Stimulated activated CD4-positive, alpha-beta T cell treated with anti-CD3 and anti-CD28 coated beads, TNF-alpha, amount 100 ng/mL, for 4 hours (primary cell): ENCODE data around the gene PMFBP1.
"Not testable (repeated sequence)": the region's sequence is repeated elsewhere in the genome, so short reads cannot be mapped to it uniquely, and the experiment has no call there.

Source experiments
- DNase-seq, 3 experiments: peaks; one replicate each; pipeline ENCODE4 v3.0.0-alpha.2; 2020; ENCODE audit warnings: low read depth in 3 of 3

PMFBP1 gene

DNA sequence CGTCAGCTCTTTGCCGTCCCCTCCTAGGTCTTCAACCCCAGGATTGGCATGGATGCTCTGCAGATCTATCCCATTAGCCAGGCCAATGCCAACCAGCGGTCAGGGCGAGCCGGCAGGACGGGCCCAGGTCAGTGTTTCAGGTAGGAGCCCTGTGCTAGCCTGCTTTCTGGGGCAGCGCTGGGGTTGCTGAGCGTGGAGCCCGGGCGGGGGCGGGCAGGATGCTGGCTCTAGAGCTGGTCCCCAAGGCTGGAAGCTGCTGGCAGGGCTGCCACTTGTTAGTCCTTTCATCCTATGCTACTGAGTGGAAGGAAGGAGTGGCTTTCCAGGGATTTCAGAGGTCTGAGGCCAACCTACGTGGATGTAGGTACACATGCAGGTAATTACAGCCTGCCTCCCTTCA lies 66.0 kb downstream of the PMFBP1 start:
- DNase-seq = no peak

DNA sequence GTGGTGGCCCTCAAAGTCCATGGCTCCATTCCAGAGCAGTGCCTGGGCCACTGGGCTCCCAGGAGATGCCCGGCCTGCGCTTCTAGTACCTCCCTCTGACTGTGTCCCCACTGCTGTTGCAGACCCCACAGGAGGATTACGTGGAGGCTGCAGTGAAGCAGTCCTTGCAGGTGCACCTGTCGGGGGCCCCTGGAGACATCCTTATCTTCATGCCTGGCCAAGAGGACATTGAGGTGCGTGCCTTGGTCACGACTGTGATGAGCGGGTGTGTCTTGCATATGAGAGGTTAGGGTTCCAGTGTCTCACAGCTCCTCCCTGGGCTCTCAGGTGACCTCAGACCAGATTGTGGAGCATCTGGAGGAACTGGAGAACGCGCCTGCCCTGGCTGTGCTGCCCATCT lies 67.0 kb downstream of the PMFBP1 start:
- no peak for DNase-seq

DNA sequence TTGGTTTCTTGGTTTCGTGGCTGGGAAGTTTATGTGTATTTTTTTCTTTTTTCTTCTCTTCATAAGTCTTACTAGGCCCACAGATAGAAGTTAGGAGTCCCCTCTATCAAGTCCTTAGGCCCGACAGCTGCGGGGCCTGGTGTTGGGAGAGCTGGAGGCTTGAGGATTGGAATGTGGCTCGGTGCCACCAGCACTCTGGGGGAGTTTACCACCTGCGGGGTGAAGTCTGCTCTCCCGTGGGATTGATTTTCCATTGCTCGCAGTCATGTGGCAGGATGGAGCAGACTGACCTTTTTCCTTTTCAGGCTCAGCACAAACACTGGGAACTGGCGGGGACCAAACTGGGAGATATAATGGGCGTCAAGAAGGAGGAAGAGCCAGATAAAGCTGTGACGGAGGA lies 70.8 kb downstream of the PMFBP1 start:
- DNase-seq = no peak

DNA sequence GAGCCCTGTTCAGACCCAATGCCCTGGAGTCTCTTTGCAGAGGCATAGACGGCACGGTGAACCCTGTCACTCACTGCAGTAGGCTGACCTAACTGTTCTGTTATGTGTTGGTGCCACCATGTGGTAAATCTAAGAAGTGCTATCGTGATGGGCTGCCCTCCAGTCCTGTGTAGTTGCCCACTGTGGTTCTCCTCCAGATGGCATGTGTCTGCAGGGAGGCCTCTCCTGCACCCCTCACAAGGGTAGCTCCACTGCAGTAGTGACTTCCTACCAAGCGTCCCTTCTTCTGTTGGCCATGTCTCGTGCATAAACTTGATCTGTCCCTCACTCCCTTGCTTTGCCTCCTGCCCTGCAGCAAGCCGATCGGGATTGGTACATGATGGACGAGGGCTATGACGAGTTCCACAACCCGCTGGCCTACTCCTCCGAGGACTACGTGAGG lies 72.6 kb downstream of the PMFBP1 start:
- peak in 2 of 3 experiments; percentile 5 to 7 for DNase-seq

DNA sequence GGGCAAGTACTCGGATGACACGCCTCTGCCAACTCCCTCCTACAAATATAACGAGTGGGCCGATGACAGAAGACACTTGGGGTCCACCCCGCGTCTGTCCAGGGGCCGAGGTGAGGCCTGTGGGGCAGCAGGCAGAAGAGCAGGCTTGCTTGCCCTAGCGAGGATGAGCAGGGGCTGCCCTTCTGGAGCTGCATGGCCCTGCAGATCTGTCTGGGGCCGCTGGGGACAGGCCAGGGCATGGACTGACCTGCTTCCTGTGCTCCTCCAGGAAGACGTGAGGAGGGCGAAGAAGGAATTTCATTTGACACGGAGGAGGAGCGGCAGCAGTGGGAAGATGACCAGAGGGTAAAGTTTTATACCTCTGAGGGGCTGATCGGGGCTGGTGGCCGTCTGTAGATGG lies 73.0 kb downstream of the PMFBP1 start:
- no peak for DNase-seq

DNA sequence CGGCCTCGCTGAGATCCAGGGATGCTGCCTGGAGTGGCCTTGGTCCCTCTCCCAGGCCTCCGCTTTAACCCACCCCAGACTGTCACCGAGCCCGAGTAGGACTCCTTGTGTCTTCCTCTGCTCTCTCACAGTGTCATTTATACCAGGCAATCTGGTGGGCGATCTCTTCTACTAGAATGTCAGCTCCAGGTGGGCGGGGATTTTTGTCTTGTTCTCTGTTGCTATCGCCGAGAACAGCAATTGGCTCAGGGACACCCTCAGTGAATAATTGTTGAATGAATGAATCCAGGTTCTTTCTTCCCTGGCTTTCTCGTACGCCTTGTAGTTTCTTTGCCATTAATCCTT lies 77.7 kb downstream of the PMFBP1 start:
- peak in 2 of 3 experiments; percentile 38 to 41 for DNase-seq

DNA sequence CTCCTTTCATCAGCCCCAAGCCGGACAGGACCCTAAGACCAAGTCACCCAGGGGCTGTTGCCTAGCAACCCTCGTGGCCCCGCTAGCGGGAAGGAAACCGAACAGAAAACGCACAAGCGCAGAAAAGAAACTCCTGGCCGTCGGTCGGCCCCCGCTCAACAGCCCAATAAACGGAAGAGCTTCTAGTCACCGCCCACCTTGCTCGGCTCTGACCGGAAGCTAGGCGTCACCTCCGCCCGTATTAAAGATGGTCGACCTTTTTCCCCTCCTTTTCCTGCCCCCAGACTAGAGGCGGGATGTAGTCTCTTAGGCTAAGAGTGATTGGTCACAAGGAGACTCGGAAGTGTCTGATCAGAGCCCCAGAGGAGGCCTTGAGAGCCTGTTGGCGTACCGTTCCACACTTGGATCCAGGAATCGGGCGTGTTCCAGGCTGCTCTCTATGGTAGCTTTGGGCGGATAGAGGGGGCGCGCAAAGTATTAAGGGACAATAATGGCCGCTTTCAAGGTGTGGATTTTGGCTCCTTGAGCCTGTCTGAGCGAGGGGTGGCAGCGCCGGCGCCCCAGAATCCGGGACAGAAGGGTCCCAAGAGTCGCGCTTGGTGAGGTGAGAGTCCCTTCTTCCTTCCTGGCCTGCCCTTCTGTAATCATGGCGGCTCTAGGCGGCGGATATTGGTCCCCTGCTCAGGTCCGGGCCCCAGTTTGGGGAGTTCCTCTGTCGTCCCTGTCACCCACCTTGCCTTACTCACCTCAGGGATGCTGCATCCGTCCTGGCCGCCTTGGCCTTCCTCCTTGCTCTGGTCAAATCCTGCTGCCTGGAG lies 78.3 kb downstream of the PMFBP1 start, which contains the start of the genes DHX38 and TXNL4B:
DHX38 (plus strand) TSS at position 400 of the 818 bp plus-strand sequence. CDS start 2,311 bp downstream, outside the sequence.
TXNL4B (minus strand) TSS at position 173 of the 818 bp plus-strand sequence. CDS start 2,871 bp downstream, outside the sequence.
- peak; percentile 59 to 83 (median 82) for DNase-seq

DNA sequence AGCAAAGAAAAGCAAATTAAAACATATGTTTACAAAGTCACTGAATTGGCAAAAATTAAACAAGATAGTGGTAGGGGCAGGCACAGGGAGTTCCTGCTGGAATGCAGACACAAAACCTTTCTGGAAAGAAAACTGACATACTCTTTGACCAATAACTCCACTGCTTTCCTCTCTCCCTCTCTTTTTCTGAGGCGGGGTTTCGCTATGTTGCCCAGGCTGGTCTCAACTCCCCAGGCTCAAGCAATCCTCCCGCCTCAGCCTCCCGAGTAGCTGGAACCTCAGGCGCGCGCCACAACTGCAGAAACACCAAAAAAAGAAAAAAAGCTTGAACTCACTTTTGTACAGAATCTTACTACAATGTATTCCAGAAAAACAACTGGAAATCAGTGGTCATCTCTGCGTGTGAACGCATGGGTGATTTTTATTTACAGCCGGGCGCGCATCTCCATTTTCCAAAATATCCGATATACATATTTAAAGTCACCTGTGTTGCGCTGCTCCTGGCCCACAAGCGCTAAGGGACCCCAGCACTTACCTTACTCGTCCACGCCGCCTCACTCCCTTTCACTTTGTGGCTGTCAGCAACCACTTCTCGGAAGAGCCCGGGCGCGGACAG lies 79.0 kb downstream of the PMFBP1 start:
- DNase-seq = no peak

DNA sequence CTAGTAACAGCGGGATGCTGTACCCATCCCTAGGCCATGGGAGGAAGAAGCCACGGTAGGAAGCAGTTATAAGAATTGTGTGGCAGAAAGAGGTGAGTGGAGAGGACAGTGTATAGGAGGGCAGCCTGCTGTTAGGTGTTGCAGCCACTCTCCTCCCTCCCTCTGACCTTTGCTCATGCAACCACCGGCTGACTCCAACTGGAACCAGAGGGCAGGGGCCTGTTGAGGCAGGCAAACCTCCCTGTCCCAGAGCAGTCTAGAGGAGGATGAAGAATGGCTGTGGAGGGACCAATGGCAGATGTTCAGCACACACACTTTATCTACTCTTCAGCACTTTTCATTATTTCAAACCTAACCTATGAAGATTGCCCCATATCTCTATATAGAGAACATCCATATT lies 80.7 kb downstream of the PMFBP1 start:
- no peak for DNase-seq

DNA sequence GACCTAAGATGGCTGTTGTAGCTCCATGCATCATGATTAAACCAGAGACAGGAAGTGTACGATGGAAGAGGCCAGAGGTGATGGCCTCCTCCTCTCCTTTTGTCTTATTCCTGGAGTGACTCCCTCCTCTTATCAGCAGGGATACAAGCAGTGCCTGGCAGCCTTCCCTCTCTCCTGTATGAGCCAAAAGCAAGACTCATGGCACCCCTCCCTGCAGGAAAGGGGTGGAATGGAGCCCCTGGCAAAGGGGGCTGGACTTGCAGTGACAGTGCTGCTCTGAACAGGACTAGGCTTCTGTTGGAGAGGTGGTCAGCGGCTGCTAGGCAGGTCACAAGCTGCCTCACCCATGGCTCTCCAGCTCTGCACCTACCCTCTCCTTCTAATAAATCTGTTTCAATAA lies 87.0 kb downstream of the PMFBP1 start:
- no peak for DNase-seq

DNA sequence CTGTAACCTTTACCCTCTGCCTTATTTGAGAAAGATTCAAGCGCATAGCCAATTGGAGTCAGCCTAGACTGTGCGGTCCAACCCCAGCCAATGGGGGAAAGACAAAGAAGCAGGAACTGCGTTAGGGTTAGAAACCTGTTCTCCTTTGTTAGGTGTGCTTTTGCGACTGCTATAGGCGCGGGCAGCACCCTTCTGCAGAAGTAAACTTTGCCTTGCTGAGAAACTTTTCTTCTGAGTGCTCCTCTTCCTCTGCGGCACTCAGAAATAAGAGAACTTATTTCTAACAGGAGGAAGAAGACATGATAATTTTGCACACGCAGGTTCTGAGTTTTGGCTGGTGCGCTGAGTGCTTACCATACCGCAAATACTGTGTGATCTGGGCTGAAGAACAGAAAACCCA lies 87.5 kb downstream of the PMFBP1 start:
- DNase-seq = no peak

DNA sequence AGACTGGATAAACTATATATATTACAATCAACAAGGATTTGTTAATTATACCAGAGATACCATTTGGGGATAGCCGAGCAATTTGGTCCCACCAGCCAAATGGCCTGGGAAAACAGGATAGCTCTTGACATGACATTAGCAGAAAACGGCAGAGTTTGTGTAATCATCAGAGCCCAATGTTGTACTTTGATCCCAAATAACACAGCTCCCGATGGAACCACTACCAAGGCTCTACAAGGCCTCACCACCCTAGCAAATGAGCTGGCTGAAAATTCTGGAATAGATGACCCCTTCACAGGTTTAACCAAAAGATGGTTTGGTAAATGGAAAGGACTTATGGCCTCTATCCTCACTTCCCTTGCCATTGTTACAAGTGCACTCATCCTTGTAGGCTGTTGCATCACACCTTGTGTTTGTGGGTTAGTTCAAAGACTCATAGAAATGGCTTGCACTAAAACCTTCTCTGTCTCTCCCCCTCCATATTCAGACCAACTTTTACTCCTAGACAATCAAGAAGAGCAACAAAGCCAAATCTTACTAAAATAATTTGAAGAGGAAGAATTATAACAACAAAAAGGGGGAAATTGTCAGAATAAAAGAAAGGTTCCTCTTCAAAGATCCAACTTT lies 88.1 kb downstream of the PMFBP1 start:
- no peak for DNase-seq

DNA sequence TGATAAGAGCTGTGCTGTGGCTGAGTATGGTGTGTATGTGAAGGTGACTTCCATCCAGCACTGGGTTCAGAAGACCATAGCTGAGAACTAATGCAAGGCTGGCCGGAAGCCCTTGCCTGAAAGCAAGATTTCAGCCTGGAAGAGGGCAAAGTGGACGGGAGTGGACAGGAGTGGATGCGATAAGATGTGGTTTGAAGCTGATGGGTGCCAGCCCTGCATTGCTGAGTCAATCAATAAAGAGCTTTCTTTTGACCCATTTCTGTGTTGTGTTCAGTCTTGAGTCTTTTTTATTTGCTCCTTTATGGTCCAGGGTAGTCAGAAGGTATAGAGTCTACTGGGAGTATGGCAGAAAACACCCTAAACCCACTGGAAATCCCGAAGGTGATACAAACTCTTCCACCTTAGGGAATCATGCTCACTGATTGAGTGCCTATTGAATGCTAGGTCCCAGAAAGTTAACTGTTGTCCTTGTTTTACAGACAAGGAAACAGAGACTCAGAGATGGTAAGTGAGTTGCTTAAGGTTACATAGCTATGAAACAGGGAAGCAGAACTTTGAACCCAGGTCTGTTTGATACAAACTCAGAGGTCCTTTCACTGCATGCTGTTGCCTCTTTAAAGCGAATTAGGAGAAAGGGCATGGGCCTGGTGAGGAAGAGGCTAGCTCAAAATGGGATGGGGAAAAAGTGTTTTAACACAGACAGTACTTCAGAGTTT lies 94.8 kb downstream of the PMFBP1 start:
- DNase-seq = not testable (repeated sequence)

DNA sequence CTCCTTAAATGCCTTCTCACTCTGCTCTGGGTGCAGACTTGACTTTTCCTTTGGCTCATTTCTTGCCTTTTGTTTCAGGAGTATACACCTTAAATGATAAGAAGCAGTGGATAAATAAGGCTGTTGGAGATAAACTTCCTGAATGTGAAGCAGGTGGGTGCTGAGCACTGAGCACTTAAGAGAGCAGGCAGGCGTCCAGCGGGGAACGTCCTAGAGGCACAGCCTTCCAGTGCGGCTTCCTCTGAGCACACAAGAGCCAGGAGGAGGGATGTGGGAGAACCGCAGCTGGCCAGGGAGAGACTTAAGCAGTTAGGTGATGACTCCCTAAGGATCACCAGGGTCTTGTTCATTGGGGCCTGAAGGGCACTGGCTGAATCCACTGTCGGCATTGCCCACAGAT lies 96.9 kb downstream of the PMFBP1 start:
- DNase-seq = not testable (repeated sequence)

DNA sequence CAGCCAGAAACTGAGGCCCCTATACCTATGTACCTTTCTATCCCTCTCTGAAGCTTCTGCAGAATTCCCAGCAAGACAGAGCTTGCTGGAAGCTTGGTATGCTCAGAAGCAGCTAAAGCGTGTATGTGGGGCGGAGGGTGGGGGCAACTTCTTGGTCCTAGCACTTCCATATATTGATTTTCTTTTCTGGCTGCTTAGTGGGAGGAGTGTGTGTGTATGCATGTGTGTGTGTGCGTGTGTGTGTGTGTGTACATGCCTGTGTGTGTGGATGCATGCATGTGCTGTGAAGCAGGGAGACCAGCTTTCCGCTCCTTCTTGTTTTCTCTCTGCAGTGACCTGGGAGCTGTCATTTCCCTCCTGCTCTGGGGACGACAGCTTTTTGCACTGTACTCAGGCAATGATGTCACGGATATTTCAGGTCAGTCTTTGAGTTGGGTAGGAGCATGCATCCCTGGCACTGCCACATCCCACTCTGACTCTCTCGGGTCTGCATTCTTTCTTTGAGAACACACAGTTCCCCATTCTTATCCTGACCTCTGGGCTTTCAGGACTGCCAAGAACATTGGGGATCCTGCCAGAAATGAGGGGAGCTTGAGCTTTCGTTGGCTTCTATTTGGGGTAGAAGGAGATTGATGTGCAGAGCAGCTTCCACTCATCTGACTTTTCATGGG lies 98.3 kb downstream of the PMFBP1 start:
- no peak for DNase-seq

DNA sequence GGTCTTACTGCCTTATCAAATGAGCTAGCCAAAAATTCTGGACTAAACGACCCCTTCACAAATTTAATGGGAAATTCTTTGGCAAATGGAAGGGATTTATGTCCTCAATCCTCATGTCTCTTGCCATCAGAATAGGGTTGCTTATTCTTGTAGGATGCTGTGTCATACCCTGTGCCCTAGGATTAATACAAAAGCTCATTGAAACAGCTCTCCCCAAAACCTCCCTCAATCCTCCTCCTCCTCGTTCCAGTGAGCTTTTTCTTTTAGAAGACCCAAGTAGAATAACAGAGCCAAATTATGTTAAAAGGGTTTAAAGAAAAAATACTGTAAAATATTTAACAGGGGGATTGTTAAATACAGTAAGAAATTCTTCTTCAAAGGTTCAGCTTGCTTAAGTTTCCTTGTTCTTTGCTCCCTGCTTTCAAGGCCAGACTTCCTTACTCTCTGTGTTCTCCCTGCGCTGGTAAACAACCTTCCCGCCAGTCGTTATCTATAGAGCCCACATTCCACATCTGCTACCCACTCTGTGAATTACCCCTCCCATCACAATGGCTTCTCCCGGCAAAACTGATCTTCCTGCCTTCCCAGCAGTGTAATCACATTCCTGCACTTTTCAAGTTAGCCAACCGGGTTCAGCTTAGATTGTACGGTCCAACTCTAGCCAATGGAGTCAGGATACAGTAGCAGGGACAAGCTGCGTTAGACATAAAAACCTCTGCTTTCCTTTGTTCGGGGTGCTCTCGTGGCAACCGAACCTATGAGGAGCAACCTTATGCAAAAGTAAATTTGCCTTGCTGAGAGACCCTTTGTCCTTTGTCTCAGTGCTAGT lies 99.2 kb downstream of the PMFBP1 start:
- no peak for DNase-seq
